GM23338 (cell line): ENCODE data around the gene CD74. TPM values are rescaled to one million over a fixed set of nuclear protein-coding genes. Genes with fewer than 3 reads are reported as not detected.

Experiments
- ATAC-seq: fragments of 200-7000 bp; cut with Tn5 transposase; 3 replicates; pipeline ENCODE4 v1.9.1; 2020
- DNase-seq: peaks from one replicate; pipeline ENCODE4 v3.0.0-alpha.2; 2015; ENCODE audit warnings: low spot score
- H2AFZ ChIP-seq: fragments of 200-600 bp; sonication (generic); 2 replicates; pipeline ENCODE4 v1.8.0; 2016; ENCODE audit warnings: antibody characterized with exemption, mild to moderate bottlenecking, moderate library complexity
- H3F3A ChIP-seq: fragments of 200-600 bp; sonication (generic); replicated peaks from 2 replicates; pipeline ENCODE4 v1.8.0; 2017; ENCODE audit warnings: antibody characterized with exemption, mixed run types, low read depth
- H3K27ac ChIP-seq: fragments of 200-600 bp; sonication (generic); 2 replicates; pipeline ENCODE4 v1.6.1; 2016; ENCODE audit warnings: low read depth
- H3K27me3 ChIP-seq: fragments of 200-600 bp; sonication (generic); 2 replicates; pipeline ENCODE4 v1.8.0; 2016; ENCODE audit warnings: mild to moderate bottlenecking, mixed run types, moderate library complexity; ENCODE audit not compliant: insufficient read depth
- H3K36me3 ChIP-seq: fragments of 200-600 bp; sonication (generic); 2 replicates; pipeline ENCODE4 v1.8.0; 2016; ENCODE audit warnings: mild to moderate bottlenecking; ENCODE audit not compliant: insufficient read depth
- H3K4me1 ChIP-seq: fragments of 200-600 bp; sonication (generic); 2 replicates; pipeline ENCODE4 v1.8.0; 2016; ENCODE audit warnings: mild to moderate bottlenecking, moderate library complexity; ENCODE audit not compliant: insufficient read depth
- H3K4me2 ChIP-seq: fragments of 200-600 bp; sonication (generic); 2 replicates; pipeline ENCODE4 v1.7.1; 2017; ENCODE audit warnings: mixed run types
- H3K4me3 ChIP-seq: fragments of 200-600 bp; sonication (generic); 2 replicates; pipeline ENCODE4 v1.6.1; 2016; ENCODE audit warnings: mixed run types
- H3K79me2 ChIP-seq: fragments of 200-600 bp; sonication (generic); replicated peaks from 2 replicates; pipeline ENCODE4 v1.8.0; 2017; ENCODE audit warnings: mild to moderate bottlenecking; ENCODE audit not compliant: insufficient read depth
- H3K9me2 ChIP-seq: fragments of 200-600 bp; sonication (generic); 2 replicates; pipeline ENCODE4 v1.8.0; 2017; ENCODE audit not compliant: insufficient read depth
- H4K20me1 ChIP-seq: fragments of 200-600 bp; sonication (generic); replicated peaks from 2 replicates; pipeline ENCODE4 v1.8.0; 2017; ENCODE audit warnings: mild to moderate bottlenecking; ENCODE audit not compliant: insufficient read depth
- H3K27ac Mint-ChIP-seq: 2 replicates; pipeline ENCODE4 v1.8.0; 2020; ENCODE audit warnings: inconsistent platforms, mild to moderate bottlenecking, moderate library complexity, mixed read lengths
- H3K27me3 Mint-ChIP-seq: 3 replicates; pipeline ENCODE4 v1.8.0; 2022; ENCODE audit warnings: low read depth, mild to moderate bottlenecking, moderate library complexity, mixed read lengths, inconsistent platforms; ENCODE audit not compliant: insufficient read depth, poor library complexity
- H3K36me3 Mint-ChIP-seq: 3 replicates; pipeline ENCODE4 v1.8.0; 2021; ENCODE audit warnings: low read depth, mild to moderate bottlenecking, inconsistent platforms, moderate library complexity, mixed read lengths
- H3K4me1 Mint-ChIP-seq: 3 replicates; pipeline ENCODE4 v1.8.0; 2020; ENCODE audit warnings: mild to moderate bottlenecking, inconsistent platforms, mixed read lengths
- H3K4me3 Mint-ChIP-seq: 3 replicates; pipeline ENCODE4 v1.8.0; 2021; ENCODE audit warnings: moderate library complexity, mild to moderate bottlenecking, inconsistent platforms, mixed read lengths
- H3K9me3 Mint-ChIP-seq: 3 replicates; pipeline ENCODE4 v1.8.0; 2020; ENCODE audit warnings: moderate library complexity, mild to moderate bottlenecking, inconsistent platforms, mixed read lengths
- CTCF ChIP-seq, 2 experiments: fragments of 200-600 bp in 1 of 2; sonication (generic) in 1 of 2; conservative IDR thresholded peaks; 2 replicates each; pipeline versions ENCODE4 v1.5.1 to v1.6.1; 2016 to 2017; ENCODE audit warnings: antibody characterized with exemption in 2 of 2, low read depth in 2 of 2, mild to moderate bottlenecking in 2 of 2, moderate library complexity in 1 of 2
- EZH2phosphoT487 ChIP-seq: fragments of 200-600 bp; sonication (generic); IDR thresholded peaks from one replicate; pipeline ENCODE4 v1.8.1; 2018; ENCODE audit warnings: antibody characterized with exemption; ENCODE audit not compliant: unreplicated experiment
- JUNB ChIP-seq: IDR thresholded peaks from one replicate; pipeline ENCODE4 v1.6.1; 2016; ENCODE audit warnings: antibody characterized with exemption; ENCODE audit not compliant: unreplicated experiment
- POLR2AphosphoS5 ChIP-seq: IDR thresholded peaks from 2 replicates; pipeline ENCODE4 v1.6.1; 2016; ENCODE audit warnings: antibody characterized with exemption, low read depth
- REST ChIP-seq: IDR thresholded peaks from one replicate; pipeline ENCODE4 v1.6.1; 2018; ENCODE audit warnings: antibody characterized with exemption; ENCODE audit not compliant: unreplicated experiment
- ZNF114 ChIP-seq: fragments of 250-450 bp; sonication (Bioruptor Pico); IDR thresholded peaks from 2 replicates; pipeline ENCODE4 v1.5.0; 2020; ENCODE audit warnings: mild to moderate bottlenecking, moderate library complexity
- ZNF462 ChIP-seq: fragments of 250-450 bp; sonication (Bioruptor Pico); IDR thresholded peaks from 2 replicates; pipeline ENCODE4 v1.5.0; 2020; ENCODE audit warnings: mild to moderate bottlenecking, moderate library complexity
- polyA plus RNA-seq: library from polyadenylated mRNA; unstranded; fragments of >200 nt; fragmentation: Nextera tagmentation; extraction: Ambion mirVana; gene quantifications from 2 replicates; pipeline ENCODE4 v1.2.1, GENCODE V29; 2016
- total RNA-seq: library from RNA; depleted of rRNA; stranded (reverse); fragments of >200 nt; shearing (Covaris generic); gene quantifications from 2 replicates; pipeline ENCODE4 v1.2.3, GENCODE V29; 2014

Gene CD74
- total and polyA plus RNA-seq, 2 experiments from 2014 or later: 49.8 to 98.4 TPM

- TF ChIP-seq REST (no peak), CTCF (conservative IDR thresholded peaks at IDR 0.05; ENCODE audit: low read depth in 2 of 2) (no peak), POLR2AphosphoS5 (no peak; the same call in 1 of the 2 replicates)
Observed at GRCh38 chr5:150401076-150401375, 11.7 kb downstream of the CD74 start (continued).

- Histone ChIP-seq H3K79me2 (no peaks in the 10 kb centered on the region), H3K27ac (no peak overlapping the region), H3K36me3 (peaks cover 11% of the 10 kb centered on the region; the same call in 1 of the 2 replicates), H3K4me3 (no peak overlapping the region), H3K4me2 (no peak overlapping the region), H2AFZ (no peak overlapping the region), H3F3A (0 out of 2 replicates have a peak, but pooled peaks cover 7% of the 10 kb centered on the region), H3K9me2 (no peaks in the 10 kb centered on the region), H3K27me3 (no peaks in the 10 kb centered on the region), H4K20me1 (peaks cover 7% of the 10 kb centered on the region; the same call in 1 of the 2 replicates), H3K4me1 (no peaks in the 10 kb centered on the region)
- Mint-ChIP-seq H3K27ac (no peak overlapping the region), H3K9me3 (no peaks in the 10 kb centered on the region; the same call in 2 of the 3 replicates), H3K36me3 (peaks cover 64% of the 10 kb centered on the region), H3K4me1 (no peaks in the 10 kb centered on the region; the same call in 2 of the 3 replicates), H3K4me3 (no peak overlapping the region), H3K27me3 (peaks cover 17% of the 10 kb centered on the region)
- DNase-seq (no peak), ATAC-seq (no peak)
- peak; percentile 28; the same call in 1 of the 2 replicates for TF ChIP-seq POLR2AphosphoS5
- no peak for TF ChIP-seq JUNB
- no peak for TF ChIP-seq EZH2phosphoT487
- no peak for TF ChIP-seq ZNF462 (CRISPR knock-in tag)
- no peak for TF ChIP-seq ZNF114 (CRISPR knock-in tag)
- no peak for TF ChIP-seq CTCF (conservative IDR thresholded peaks at IDR 0.05; ENCODE audit: low read depth in 2 of 2)
Observed at GRCh38 chr5:150400316-150401075, 12.2 kb downstream of the CD74 start.
